Panc1 (cell line): Measurements from ENCODE around the gene EGFL7. TPM values are rescaled to one million over a fixed set of nuclear protein-coding genes. Genes with fewer than 3 reads are reported as not detected.

Experiments
- ATAC-seq: fragments of 200-7000 bp; cut with Tn5 transposase; 2 replicates; pipeline ENCODE4 v1.9.1; 2020; ENCODE audit warnings: mild to moderate bottlenecking, moderate library complexity
- BruUV-seq: library from RNA; stranded (reverse); fragments of 400-500 nt; replicated peaks from 2 replicates; lab custom pipeline; 2021; lab: Mats Ljungman, UMichigan
- CTCF ChIA-PET: fragments of 300-600 bp; sonication (Branson Sonifier 250); formaldehyde crosslinking; loops from one replicate; lab custom pipeline; 2022; ENCODE audit warnings: antibody characterized with exemption; lab: Charles Lee
- POLR2A ChIA-PET: fragments of 300-600 bp; sonication (Branson Sonifier 250); formaldehyde crosslinking; loops from one replicate; lab custom pipeline; 2022; ENCODE audit warnings: antibody characterized with exemption; lab: Charles Lee
- DNase-seq: peaks from one replicate; pipeline ENCODE4 v3.0.0-alpha.2; 2010; ENCODE audit warnings: low read depth, low spot score
- H3K27ac ChIP-seq: 2 replicates; pipeline ENCODE4 v1.5.1; 2011; ENCODE audit warnings: mild to moderate bottlenecking, low read length, inconsistent platforms
- H3K27me3 ChIP-seq: fragments of 200-500 bp; sonication (Bioruptor generic); 2 replicates; pipeline ENCODE4 v1.6.0; 2014; ENCODE audit warnings: low read length, inconsistent platforms; ENCODE audit not compliant: control insufficient read depth, insufficient read depth
- H3K36me3 ChIP-seq: fragments of 200-500 bp; sonication (Bioruptor generic); 2 replicates; pipeline ENCODE4 v1.5.1; 2014; ENCODE audit warnings: inconsistent platforms, mild to moderate bottlenecking, low read length, moderate library complexity; ENCODE audit not compliant: control insufficient read depth, insufficient read depth
- H3K4me1 ChIP-seq: 2 replicates; pipeline ENCODE4 v1.5.1; 2011; ENCODE audit warnings: inconsistent platforms, mild to moderate bottlenecking, low read length, moderate library complexity; ENCODE audit not compliant: control insufficient read depth, insufficient read depth
- H3K4me3 ChIP-seq, 2 experiments: 2 replicates each; pipeline ENCODE4 v1.5.1; 2011 to 2012; ENCODE audit warnings: low read depth in 2 of 2, low read length in 2 of 2, mild to moderate bottlenecking in 2 of 2, inconsistent platforms in 1 of 2, moderate library complexity in 1 of 2
- H3K9me3 ChIP-seq: fragments of 200-500 bp; sonication (Bioruptor generic); 2 replicates; pipeline ENCODE4 v1.5.1; 2014; ENCODE audit warnings: low read depth, mild to moderate bottlenecking, inconsistent platforms, low read length, moderate library complexity; ENCODE audit not compliant: control insufficient read depth, insufficient read depth
- CTCF ChIP-seq: fragments of 450-650 bp; IDR thresholded peaks from 2 replicates; pipeline ENCODE4 v1.5.1; 2017; ENCODE audit warnings: mild to moderate bottlenecking
- POLR2AphosphoS5 ChIP-seq: IDR thresholded peaks from 2 replicates; pipeline ENCODE4 v1.6.1; 2012; ENCODE audit warnings: mild to moderate bottlenecking, low read depth, low read length, moderate library complexity
- REST ChIP-seq, 2 experiments: IDR thresholded peaks; 2 replicates each; pipeline ENCODE4 v1.6.1; 2011 to 2012; ENCODE audit warnings: low read depth in 2 of 2, control low read depth in 1 of 2, low read length in 1 of 2, mild to moderate bottlenecking in 1 of 2, moderate library complexity in 1 of 2; ENCODE audit not compliant: insufficient read depth in 1 of 2
- SIN3A ChIP-seq: IDR thresholded peaks from 2 replicates; pipeline ENCODE4 v1.6.1; 2012; ENCODE audit warnings: low read depth, mild to moderate bottlenecking, low read length, moderate library complexity, borderline replicate concordance; ENCODE audit not compliant: insufficient read depth
- TCF7L2 ChIP-seq: IDR thresholded peaks from 2 replicates; pipeline ENCODE4 v1.6.1; 2011; ENCODE audit warnings: mild to moderate bottlenecking, low read depth, low read length, inconsistent platforms
- in situ Hi-C: cut with HindIII; loops from 2 replicates; pipeline ENCODE4 v1.10.0; 2016; ENCODE audit warnings: low sequenced_read_pairs, low pct_unique_long_range_greater_than_20kb
- intact Hi-C: fragments of 100-400 bp; cut with micrococcal nuclease; formaldehyde crosslinking; loops from one replicate; pipeline ENCODE4 v1.10.0; 2022; ENCODE audit not compliant: unreplicated experiment
- total RNA-seq: library from RNA; stranded (reverse); gene quantifications from one replicate; pipeline ENCODE4 v1.2.1, GENCODE V29; 2021; ENCODE audit not compliant: unreplicated experiment

EGFL7 gene
- total RNA-seq, 1 experiment from 2014 or later, result 42.3 TPM

GRCh38 chr9:136667214-136667939 is 4.7 kb downstream of the EGFL7 start:
- CTCF ChIA-PET, result interaction anchor here (0.8 kb wide), 1 partner anchor 26 kb away, joined by 3 read pairs; no protein-coding TSS in a partner anchor
- H3K36me3 ChIP-seq, result no peaks in the 10 kb centered on the region
- intact Hi-C loops, result no loop called here
- H3K27ac ChIP-seq, result no peak overlapping the region
- in situ Hi-C loops, result no loop called here
- POLR2A ChIA-PET, result no interaction called here
- DNase-seq (no peak), ATAC-seq (no peak)
- no peaks in the 10 kb centered on the region for H3K9me3 ChIP-seq
- no peaks in the 10 kb centered on the region for H3K27me3 ChIP-seq
- TF ChIP-seq REST (IDR thresholded peaks at IDR 0.05; ENCODE audit: insufficient read depth in 1 of 2, low read depth in 2 of 2, low read length in 1 of 2) (no peak), POLR2AphosphoS5 (no peak)
- BruUV-seq, result no TSS peak
- peak overlapping the region in 1 of 2 experiments; percentile 34; a peak in 2 of 4 replicates for H3K4me3 ChIP-seq
- H3K4me1 ChIP-seq, result peaks cover 45% of the 10 kb centered on the region

GRCh38 chr9:136667940-136668760 is 5.4 kb downstream of the EGFL7 start:
- no peak for DNase-seq
- peak overlapping the region; percentile 54; the same call in 1 of the 2 replicates for H3K27ac ChIP-seq
- no peak overlapping the region for H3K4me3 ChIP-seq
- no peaks in the 10 kb centered on the region for H3K9me3 ChIP-seq
- no TSS peak for BruUV-seq
- in situ Hi-C loops, result no loop called here
- H3K36me3 ChIP-seq, result no peaks in the 10 kb centered on the region
- ATAC-seq, result peak; percentile 31; the same call in 1 of the 2 replicates
- POLR2A ChIA-PET, result no interaction called here
- TF ChIP-seq TCF7L2 (no peak), REST (IDR thresholded peaks at IDR 0.05; ENCODE audit: insufficient read depth in 1 of 2, low read depth in 2 of 2, low read length in 1 of 2) (0 out of 4 replicates have a peak, but pooled peaks of 1 of the 2 experiments have one; percentile 3), CTCF (peak; percentile 55), POLR2AphosphoS5 (peak; percentile 18; the same call in 1 of the 2 replicates), SIN3A (no peak)
- H3K27me3 ChIP-seq, result no peaks in the 10 kb centered on the region
- CTCF ChIA-PET, result interaction anchor here (0.8 kb wide), 1 partner anchor 25 kb away, joined by 3 read pairs; no protein-coding TSS in a partner anchor
- H3K4me1 ChIP-seq, result peaks cover 51% of the 10 kb centered on the region
- intact Hi-C loops, result no loop called here
